K562 (cell line): ENCODE data around the gene PRRT2. TPM values are rescaled to one million over a fixed set of nuclear protein-coding genes. Genes with fewer than 3 reads are reported as not detected.

Experiments
- CHAMP1 ChIP-seq: fragments of 450-650 bp; IDR thresholded peaks from 2 replicates; pipeline ENCODE4 v1.6.1; 2016; ENCODE audit warnings: mild to moderate bottlenecking
- CHD4 ChIP-seq: fragments of 200-600 bp; sonication (generic); IDR thresholded peaks from 3 replicates; pipeline ENCODE4 v1.6.1; 2012; ENCODE audit warnings: low read depth, mild to moderate bottlenecking, mixed read lengths, low read length, inconsistent platforms; ENCODE audit not compliant: insufficient read depth, insufficient replicate concordance, poor library complexity, severe bottlenecking
- CXXC5 ChIP-seq: fragments of 250-450 bp; sonication (Bioruptor Pico); IDR thresholded peaks from 2 replicates; pipeline ENCODE4 v1.8.0; 2022; ENCODE audit warnings: inconsistent platforms, mild to moderate bottlenecking, moderate library complexity
- EP300 ChIP-seq: IDR thresholded peaks from 2 replicates; pipeline ENCODE4 v1.6.1; 2012; ENCODE audit warnings: low read length, improper control_type of control experiment
- MYC ChIP-seq, 2 experiments: fragments of 250-450 bp in 1 of 2; sonication (Bioruptor Pico) in 1 of 2; IDR thresholded peaks; 2 replicates each; pipeline versions ENCODE4 v1.5.1 to v1.6.1; 2012 to 2021; ENCODE audit warnings: low read depth in 2 of 2, borderline replicate concordance in 1 of 2, improper control_type of control experiment in 1 of 2, low read length in 1 of 2, mild to moderate bottlenecking in 1 of 2, moderate library complexity in 1 of 2
- PCBP2 ChIP-seq: fragments of 200-400 bp; formaldehyde crosslinking; IDR thresholded peaks from 2 replicates; pipeline ENCODE4 v1.6.1; 2018; ENCODE audit warnings: low read length, low read depth, mild to moderate bottlenecking, moderate library complexity; ENCODE audit not compliant: poor library complexity, severe bottlenecking
- POLR2AphosphoS5 ChIP-seq: IDR thresholded peaks from 2 replicates; pipeline ENCODE4 v1.6.1; 2011; ENCODE audit warnings: mild to moderate bottlenecking, low read depth, low read length, moderate library complexity; ENCODE audit not compliant: control insufficient read depth, insufficient read depth
- RB1 ChIP-seq: fragments of 450-650 bp; IDR thresholded peaks from 2 replicates; pipeline ENCODE4 v1.6.1; 2017; ENCODE audit warnings: low read depth, mild to moderate bottlenecking
- SIN3A ChIP-seq, 2 experiments: fragments of 150-350 bp in 1 of 2; IDR thresholded peaks; 2 replicates each; pipeline ENCODE4 v1.6.1; 2011 to 2016; ENCODE audit warnings: borderline replicate concordance in 2 of 2, low read depth in 2 of 2, low read length in 2 of 2, mild to moderate bottlenecking in 2 of 2, moderate library complexity in 2 of 2; ENCODE audit not compliant: control insufficient read depth in 1 of 2
- SIX5 ChIP-seq, 2 experiments: IDR thresholded peaks; 2 replicates each; pipeline ENCODE4 v1.6.1; 2011; ENCODE audit warnings: low read length in 2 of 2, borderline replicate concordance in 1 of 2, low read depth in 1 of 2, mild to moderate bottlenecking in 1 of 2, moderate library complexity in 1 of 2; ENCODE audit not compliant: insufficient read depth in 1 of 2
- SMARCC2 ChIP-seq: fragments of 450-650 bp; IDR thresholded peaks from 2 replicates; pipeline ENCODE4 v1.6.1; 2017; ENCODE audit warnings: antibody characterized with exemption, moderate library complexity, mild to moderate bottlenecking, low read depth
- TAL1 ChIP-seq: fragments of 450-650 bp; IDR thresholded peaks from 2 replicates; pipeline ENCODE4 v1.6.1; 2016; ENCODE audit warnings: mild to moderate bottlenecking
- THAP12 ChIP-seq: fragments of 250-450 bp; sonication (Bioruptor Pico); IDR thresholded peaks from 2 replicates; pipeline ENCODE4 v1.9.0; 2021; ENCODE audit warnings: mild to moderate bottlenecking, inconsistent platforms
- ZBTB43 ChIP-seq: sonication (generic); formaldehyde crosslinking; IDR thresholded peaks from 2 replicates; pipeline ENCODE4 v1.8.0; 2023; ENCODE audit warnings: mild to moderate bottlenecking, missing genetic modification reagents
- ZNF398 ChIP-seq: fragments of 250-450 bp; sonication (Bioruptor Pico); IDR thresholded peaks from 2 replicates; pipeline ENCODE4 v1.8.0; 2021; ENCODE audit warnings: moderate library complexity, mild to moderate bottlenecking, inconsistent platforms
- ZNF707 ChIP-seq: fragments of 250-450 bp; sonication (Bioruptor Pico); conservative IDR thresholded peaks from 2 replicates; pipeline ENCODE4 v1.8.0; 2022; ENCODE audit warnings: inconsistent platforms, mild to moderate bottlenecking, moderate library complexity
- ZNF79 ChIP-seq: fragments of 250-450 bp; sonication (Bioruptor Pico); IDR thresholded peaks from 2 replicates; pipeline ENCODE4 v1.4.0; 2020; ENCODE audit warnings: low read depth, mild to moderate bottlenecking, moderate library complexity
- polyA plus RNA-seq, 8 experiments: library from polyadenylated mRNA; depleted of rRNA in 4 of 8; stranded (reverse) in 5 of 8; unstranded in 3 of 8; fragments of >200 nt; fragmentation: Nextera tagmentation in 2 of 8; fragmentation: Illumina TruSeq in 1 of 8; extraction: Ambion mirVana in 2 of 8; extraction: Trizol in 1 of 8; gene quantifications; 2 replicates each; pipeline versions ENCODE4 v1.2.1 to v1.2.3, GENCODE V29; 2011 to 2014; ENCODE audit warnings: inconsistent platforms in 1 of 8, missing spikeins in 1 of 8
- total RNA-seq, 7 experiments: library from RNA; depleted of rRNA in 6 of 7; stranded (reverse); fragments of >200 nt in 6 of 7; fragmentation: Illumina TruSeq in 2 of 7; extraction: Trizol in 2 of 7; gene quantifications; 2 replicates each; pipeline versions ENCODE4 v1.2.1 to v1.2.3, GENCODE V29; 2011 to 2021; ENCODE audit warnings: low replicate concordance in 1 of 7

Gene PRRT2
- total and polyA plus RNA-seq, 9 of the 15 experiments (the other 6 are each of a cell fraction or from before 2014, with no cell fraction given): 0.11 to 1.0 (median 0.42) TPM; not detected in 2

GRCh38 chr16:29806641-29807425 lies 5.2 kb upstream of the PRRT2 start (continued):
- TF ChIP-seq SIN3A (IDR thresholded peaks at IDR 0.05; ENCODE audit: borderline replicate concordance in 2 of 2, control insufficient read depth in 1 of 2, low read depth in 2 of 2, low read length in 2 of 2): no peak; a peak in 2 of 4 replicates
- TF ChIP-seq ZBTB43 (CRISPR knock-in tag): no peak
- no peak for TF ChIP-seq SIX5 (IDR thresholded peaks at IDR 0.05; ENCODE audit: borderline replicate concordance in 1 of 2, insufficient read depth in 1 of 2, low read depth in 1 of 2, low read length in 2 of 2)
- TF ChIP-seq ZNF707: no peak
- TF ChIP-seq ZNF79 (CRISPR knock-in tag): no peak
- TF ChIP-seq ZNF398 (CRISPR knock-in tag): no peak
- no peak for TF ChIP-seq THAP12 (CRISPR knock-in tag)
- peak; percentile 87 for TF ChIP-seq RB1
- no peak for TF ChIP-seq CHD4
- TF ChIP-seq CHAMP1: no peak
- TF ChIP-seq PCBP2: no peak
- TF ChIP-seq CXXC5 (CRISPR knock-in tag): peak; percentile 58
- no peak for TF ChIP-seq TAL1
- TF ChIP-seq POLR2AphosphoS5: peak; percentile 47; the same call in 1 of the 2 replicates
- no peak for TF ChIP-seq SMARCC2
- peak; percentile 83; the same call in 1 of the 2 replicates for TF ChIP-seq MYC (IDR thresholded peaks at IDR 0.05; ENCODE audit: low read depth, low read length)
- no peak for TF ChIP-seq MYC (CRISPR knock-in tag; IDR thresholded peaks at IDR 0.05; ENCODE audit: borderline replicate concordance, low read depth)
- no peak for TF ChIP-seq EP300
